SIG-M5 treated with dmso at 0.1 percent for 504 hours (cell line): Measurements from ENCODE around the gene DST.

Experiments
- DNase-seq: peaks from one replicate; lab custom pipeline; 2025; ENCODE audit not compliant: unreplicated experiment; lab: John Stamatoyannopoulos, UW

The DST gene

DNA sequence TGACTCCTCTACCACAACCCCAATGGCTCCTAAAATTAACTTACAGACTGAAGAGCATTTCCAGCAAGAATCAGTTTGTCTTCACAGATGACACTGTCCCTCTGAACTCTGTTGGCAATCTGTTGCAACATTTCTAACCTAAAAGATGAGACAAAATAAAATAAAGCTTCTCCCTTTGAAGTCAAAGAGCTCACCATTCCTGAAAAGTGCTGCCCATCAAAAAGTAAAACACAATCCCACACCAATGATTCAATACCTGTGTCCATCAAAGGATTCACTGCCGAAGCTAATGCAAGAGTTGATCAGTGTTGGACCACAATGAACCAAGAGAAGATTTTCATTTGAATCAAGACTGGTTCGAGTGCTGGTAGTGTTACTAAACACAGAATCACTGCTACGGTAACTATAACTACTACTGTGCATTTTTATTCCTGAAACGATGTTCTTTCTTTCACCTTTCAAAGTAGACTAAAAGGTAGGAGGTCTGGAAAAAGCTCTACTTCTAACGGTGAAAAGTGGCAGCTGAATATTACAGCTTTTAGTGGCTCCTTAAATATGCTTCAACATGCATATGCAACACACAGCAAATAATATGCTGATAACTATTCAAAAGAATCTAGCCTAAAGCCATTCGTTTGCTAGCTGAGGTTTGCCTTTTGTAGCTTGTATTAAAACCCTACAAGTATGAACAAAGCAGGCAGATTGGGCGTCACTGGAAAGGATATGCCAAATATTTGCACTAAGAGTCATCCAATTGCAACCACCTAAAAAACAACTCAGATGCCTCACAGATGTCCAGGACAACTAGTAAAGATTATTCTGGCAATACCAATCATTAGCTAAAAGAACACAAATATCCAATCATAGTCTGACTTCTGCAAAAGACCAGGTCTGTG is at the start of gene DST:
DST (minus strand) TSS at position 524 of the 896 bp plus-strand sequence.
- DNase-seq = peak; percentile 5

DNA sequence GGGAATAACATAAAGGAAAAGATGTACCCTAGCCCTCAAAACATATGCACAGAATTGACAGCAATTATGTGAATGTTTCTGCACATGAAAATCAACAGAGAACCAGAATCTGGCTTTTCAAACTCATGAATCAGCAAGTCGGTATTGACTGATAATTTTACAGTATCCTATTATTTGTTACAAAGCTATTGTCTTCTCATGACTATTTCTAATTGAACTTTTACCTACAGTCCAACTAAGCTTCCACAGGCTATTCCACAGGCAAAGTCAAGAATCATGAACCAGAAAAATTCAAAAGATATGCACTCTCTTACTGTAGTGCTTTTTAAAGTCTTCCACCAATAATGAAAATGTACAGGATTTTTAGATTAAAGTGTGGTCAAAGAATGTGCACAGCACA is 49.1 kb upstream of the DST start:
- DNase-seq = no peak

DNA sequence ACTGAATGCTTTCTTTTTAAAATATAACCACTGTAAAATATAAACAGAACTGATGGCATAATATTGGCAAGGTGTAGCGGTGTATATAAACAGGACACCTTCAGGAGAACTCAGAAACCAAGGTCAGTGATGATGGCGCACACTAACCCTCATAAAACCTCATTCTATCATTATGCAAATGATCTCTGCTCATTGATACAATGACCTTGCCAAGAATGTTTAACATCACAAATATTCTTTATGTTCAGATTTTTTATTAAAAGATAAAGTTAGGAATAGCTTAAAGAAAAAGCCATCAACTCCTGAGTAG is 48.6 kb upstream of the DST start:
- DNase-seq = no peak

DNA sequence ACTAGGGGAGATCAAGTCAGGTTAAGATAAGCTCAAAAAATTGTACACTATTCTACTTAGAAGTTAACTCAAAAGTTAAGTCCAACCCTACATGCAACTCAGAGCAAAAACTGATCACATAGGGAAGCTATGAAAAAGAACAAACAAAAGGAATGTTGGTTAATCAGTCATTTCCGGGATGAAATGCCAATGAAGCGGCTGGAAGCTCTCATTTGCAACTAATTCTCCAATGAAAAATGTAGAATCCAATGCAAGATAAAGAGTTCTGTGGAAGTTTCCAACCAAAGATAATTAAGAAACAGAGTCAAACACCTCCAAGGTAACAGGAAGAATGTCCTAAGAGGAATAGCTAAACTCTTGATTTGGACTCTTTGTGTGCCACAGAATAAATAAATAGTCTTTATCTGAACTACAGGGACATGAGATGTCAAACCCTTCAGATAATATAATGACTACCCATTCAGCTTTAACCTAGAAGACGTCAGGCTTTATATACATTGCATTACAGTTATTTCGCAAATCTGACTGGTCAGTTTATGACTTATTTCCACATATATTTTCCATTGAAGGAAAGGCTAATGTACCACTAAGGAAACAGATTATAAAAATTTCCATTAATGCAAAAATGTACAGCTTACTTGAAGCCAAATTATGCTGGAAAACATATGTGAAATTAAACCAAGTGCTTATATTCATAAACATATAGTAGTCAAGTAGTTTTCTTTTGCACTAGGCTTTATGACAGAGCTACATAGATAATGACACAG is 48.0 kb upstream of the DST start:
- DNase-seq = no peak

DNA sequence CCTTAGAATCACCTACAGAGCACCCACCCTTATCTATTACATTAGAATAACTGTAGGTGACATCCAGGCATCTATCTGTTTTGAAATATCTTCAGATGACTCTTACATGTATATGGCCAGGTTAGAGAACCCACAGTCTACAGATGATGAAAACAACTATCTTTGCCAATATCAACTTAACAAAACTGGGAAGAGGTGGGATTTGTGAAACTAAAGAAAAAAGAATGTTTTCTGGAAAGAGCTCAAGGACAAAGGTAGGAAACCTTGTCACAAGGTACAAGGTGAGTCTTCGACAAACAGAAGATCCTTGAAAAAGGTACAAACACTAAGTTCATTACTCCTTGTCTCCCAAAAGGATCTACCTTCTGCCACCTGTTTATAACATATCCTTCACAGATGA is 47.0 kb upstream of the DST start:
- no peak for DNase-seq

DNA sequence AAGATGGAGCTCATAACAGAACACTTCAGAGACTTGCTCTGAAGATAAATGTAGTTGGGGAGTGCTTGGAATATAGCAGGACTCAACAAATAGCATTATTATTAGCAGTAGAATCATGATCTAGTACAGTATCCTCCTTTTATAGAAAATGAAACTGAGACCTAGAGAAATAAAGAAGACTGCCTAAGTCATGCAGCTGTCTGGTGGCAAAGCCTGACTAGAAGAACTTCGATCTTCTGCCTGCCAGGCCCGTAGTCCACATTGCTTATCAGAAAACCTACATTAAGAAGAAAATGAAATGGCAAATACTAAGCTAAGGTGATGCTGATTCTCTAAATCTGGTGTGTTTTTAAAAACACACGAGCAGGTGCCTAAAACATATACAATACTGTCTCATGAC is 46.4 kb upstream of the DST start:
- DNase-seq = no peak

DNA sequence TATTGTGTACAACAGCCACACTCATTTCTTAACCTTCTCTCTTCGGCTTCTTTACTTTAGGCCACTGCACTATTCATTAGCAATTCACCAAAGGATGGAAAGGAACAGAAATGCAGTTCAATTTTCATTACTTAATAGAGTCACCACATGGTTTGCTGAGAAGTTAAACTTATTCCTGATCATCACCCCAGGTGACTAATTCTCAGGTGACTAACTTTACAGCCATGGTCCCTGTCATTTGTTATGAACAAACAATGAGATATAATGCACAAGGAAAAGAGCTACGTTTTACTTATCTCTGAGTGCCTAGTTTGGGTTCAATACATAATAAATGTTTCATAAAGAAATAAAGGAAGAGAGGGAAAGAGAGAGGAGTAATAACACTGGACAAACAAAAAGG is 45.8 kb upstream of the DST start:
- no peak for DNase-seq

DNA sequence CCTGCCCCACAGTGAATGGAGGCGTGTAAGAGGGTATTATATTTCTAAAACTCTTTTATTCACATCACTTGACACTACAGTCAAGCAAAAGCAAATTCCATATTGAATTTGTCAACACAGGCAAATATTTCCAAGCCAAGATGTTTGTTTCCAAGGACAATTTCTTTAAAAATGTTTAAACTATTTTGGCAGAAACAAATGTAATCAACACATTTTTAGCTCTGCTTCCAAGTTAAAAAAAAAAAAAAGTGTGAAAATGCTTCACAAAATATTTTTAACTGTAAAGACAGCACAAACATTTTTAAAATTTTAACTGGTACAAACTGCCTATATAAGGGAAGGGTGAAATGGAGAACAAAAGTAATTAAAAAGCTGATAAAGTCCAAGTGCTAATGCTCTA is 44.9 kb upstream of the DST start:
- no peak for DNase-seq

DNA sequence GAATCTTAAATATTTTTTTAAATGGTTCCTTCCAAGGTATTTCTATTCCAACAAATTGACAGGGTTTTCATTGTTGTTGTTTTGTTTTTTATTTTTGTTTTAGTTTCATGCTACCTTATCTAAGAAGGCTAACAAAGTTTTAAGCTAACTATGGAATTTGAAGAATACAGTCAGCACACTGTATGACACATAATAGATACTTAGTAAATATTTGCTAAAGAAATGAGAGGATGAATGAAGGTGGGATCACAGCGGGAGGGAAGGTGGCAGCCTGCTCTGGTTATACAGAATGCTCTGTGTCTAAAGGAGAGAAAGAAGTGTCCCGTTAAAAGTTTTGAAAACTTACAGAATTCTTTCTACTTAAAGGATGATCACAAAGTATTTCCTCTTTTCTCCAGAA is 43.7 kb upstream of the DST start:
- DNase-seq = no peak

DNA sequence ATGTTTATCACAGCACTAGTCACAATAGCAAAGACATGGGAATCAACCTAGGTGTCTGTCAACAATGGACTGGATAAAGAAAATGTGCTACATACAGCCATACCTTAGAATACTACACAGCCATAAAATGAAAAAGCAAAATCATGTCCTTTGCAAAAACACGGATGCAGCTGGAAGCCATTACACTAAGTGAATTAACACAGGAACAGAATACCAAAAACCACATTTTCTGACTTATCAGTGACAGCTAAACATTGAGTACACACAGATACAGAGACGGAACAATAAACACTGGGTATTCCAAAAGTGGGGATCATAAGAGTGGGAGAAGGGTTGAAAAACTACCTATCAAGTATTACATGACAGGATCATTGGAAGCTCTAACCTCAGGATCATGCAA is 43.3 kb upstream of the DST start:
- no peak for DNase-seq

DNA sequence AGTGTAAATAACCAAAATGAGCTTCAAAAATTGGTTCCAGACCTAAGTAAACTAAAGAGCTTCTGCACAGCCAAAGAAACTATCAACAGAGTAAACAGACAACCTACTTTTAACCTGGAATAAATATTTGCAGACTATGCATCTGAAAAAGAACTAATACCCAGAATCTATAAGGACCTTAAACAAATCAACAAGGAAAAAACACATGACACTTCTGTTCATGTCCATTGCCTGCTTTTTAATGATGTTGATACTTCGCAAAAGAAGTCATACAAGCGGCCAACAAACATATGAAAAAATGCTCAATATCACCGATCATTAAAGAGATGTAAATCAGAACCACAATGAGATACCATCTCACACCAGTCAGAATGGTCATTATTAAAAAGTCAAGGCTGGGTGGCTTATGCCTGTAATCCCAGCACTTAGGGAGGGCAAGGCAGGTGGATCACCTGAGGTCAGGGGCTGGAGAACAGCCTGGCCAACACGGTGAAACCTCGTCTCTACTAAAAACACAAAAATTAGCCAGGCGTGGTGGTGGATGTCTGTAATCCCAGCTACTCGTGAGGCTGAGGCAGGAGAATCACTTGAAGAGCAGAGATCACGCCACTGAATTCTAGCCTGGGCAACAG is 42.5 kb upstream of the DST start:
- no peak for DNase-seq

DNA sequence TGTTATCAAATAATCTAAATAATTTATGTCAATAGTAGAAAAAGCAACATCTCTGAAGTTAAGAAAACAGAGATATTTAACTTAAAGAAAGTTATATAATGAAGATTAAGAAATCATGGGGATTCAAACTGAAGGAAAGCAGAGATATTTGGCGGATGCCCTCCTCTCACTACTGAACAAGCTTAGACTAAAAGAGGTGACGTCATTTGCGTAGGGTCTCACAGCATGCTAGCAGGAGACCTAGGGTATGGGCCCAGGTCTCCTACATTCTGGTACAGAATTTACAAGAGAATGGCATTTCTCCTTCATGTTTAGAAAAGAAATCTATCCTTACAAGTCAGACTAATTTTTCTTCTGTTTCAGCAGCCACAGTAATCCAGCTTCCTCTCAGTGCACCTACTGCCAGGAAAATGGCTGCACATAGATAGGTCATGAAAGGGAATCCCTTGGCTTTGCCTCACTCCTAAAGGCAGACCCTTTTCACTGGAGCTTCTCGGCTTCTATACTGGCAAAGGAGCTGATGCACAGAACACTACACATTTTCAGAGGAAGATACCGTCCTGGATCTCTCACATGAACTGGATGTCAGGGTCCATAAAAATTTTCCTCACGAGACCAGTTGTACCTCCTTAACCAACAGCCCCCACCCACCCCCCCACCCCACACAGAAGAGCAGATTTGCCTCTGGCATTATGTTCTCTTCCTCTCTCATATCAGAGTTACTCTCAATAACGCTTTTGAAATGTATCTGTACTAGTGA is 41.8 kb upstream of the DST start:
- no peak for DNase-seq

DNA sequence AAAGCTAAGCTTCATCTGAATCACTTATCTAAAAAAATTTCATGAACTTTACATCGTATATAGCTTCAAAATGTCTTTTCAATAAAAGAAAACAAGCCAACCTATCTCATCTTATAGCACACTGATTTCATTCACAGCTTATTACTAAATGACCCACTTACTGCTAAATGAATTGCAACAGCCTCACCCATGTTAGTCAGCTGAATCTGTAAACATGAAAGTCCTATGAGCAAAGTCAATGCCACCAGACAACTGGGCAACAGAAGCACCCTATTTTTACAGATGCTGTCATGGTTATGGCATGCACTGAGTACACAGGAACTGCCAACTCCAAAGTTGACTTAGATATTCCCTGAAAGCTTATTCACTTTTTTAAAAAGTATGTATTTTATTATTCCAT is 41.2 kb upstream of the DST start:
- DNase-seq = no peak

DNA sequence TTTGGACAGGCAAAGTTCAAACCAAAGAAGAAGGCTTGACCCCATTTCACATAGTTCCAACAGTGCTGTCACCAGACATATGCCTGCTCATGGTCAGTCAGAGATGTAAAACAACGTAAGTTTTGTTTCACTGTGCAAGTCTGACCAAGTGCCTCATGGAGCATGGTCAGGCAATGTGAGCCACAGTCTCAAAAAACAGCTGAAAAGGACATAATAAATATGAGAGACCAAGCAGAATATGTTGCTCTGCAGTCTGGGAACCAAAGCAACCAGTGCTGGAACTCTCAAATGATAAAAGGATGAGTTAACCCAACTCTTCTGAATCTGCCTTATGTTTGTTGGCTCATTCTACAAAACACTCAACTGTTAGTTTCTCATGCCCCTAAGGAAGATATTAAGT is 39.9 kb upstream of the DST start:
- DNase-seq = no peak

DNA sequence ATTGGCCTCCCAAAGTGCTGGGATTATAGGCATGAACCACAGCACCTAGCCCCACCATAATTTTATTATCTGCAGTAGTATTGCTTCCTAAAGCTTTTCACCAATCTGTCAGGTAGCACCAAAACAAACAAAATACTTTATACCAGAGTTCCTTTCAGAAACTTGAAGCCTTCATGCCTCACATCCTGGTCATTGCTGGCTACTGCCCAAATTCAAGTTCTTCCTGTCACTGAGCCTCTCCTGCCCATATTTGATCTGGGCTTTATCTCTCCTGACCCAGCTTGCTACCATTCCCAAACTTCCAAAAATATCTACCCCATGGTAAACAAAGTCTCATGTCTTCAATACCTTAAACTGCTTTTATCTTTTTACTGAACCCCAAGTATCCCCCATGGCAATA is 34.9 kb upstream of the DST start:
- DNase-seq = no peak

DNA sequence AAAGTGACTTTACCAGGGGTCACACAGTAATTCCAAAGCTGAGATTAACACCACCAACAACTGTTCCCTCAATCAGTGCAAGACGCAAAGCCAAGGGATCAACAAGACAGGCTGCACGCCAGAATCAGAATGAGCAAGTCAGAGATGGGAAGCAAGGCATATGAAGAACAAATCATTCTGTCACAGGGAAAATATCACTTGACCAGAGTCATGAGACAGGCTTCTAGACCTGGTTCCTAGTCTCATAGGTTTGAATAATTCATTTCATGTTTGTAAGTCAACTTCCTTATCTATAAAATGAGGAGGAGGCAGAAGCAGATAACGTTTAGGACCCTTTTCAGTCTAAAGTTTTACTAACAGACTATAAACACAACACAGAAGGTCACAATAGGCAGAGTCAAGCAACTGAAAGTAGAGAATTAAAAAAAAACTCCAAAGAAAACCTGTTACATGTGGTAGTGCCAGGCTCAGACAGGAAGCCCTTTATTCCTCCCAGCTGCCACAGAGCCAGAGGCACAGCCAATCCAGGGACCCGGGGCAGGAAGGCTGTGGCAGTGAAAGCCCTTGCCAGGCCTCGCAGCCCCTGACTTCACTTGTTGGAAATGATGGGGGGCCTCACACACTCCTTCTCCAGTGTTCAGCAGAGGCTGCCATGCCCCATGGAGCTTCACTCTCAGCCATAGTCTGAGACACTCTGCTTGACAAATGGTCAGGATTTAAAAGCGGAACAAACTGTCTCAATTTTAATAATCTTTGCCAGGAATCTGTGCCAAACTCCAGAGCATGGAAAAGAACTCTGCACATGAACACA is 29.2 kb upstream of the DST start:
- no peak for DNase-seq

DNA sequence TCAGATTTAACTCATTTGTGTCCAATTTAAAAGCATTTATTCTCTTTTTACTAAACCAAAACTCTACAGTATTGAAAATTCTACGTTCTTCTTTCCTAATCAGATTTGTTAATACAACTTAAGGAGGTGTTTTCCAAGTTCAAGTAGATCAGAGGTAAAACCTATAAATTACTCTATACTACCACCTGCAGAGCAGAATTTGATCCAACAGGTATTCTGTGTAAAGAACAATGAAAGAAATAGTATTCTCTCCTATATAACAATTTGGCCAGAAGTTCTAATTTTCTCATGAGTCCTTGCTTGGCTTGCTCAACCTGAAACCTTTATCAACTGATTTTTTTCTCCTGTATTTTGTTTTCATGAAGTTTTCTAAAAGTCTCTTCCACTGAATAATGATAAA is 28.5 kb upstream of the DST start:
- no peak for DNase-seq

DNA sequence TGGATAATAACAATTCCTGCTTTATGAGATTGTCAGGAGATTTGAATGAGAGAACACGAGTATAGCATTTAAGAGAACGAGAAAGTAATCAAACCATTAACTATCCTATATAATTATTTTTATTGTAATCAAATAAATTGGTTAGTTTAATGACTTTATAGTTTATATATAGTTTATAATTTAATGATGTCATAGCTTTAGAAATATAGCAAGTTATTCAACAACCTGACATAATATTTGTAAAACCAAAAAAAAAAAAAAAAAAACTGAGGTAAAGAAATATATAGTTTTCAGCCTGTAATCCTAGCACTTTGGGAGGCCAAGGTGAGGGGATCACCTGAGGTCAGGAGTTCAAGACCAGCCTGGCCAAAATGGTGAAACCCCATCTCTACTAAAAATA is 26.4 kb upstream of the DST start:
- DNase-seq = no peak

DNA sequence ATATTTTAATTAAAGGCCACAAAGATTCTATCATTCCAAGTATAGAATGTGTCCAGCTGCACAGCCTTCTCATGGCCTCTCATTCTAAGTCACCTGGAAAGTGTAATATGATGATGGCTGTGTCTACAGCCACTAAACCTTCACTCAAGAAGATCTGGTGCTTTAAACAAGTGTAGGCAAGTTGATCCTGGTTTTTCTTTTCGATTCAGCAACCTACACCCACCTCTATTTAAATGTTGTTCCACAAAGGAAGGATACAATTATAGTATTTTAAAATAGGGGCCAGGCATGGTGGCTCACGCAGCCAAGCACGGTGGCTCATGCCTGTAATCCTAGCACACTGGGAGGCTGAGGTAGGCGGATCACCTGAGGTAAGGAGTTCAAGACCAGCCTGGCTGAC is 25.5 kb upstream of the DST start:
- no peak for DNase-seq

DNA sequence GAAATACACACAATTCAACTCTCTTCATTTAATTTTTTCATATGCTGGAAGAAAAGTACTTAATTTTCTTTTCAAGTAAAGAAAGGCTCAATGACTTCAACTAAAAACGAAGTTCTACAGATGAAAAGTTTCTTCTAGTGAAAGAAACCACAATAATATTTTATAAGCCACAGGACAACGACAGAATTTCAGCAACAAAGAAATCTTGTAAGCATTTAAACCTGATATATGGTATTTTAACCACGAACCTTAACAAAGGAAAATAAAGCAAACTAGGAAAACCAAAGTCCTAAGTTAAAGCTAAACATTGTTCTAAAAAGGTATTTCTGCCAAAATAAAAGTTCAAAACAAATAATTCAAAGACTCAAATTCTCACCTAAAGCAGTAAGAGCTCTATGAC is 24.6 kb upstream of the DST start:
- DNase-seq = no peak

DNA sequence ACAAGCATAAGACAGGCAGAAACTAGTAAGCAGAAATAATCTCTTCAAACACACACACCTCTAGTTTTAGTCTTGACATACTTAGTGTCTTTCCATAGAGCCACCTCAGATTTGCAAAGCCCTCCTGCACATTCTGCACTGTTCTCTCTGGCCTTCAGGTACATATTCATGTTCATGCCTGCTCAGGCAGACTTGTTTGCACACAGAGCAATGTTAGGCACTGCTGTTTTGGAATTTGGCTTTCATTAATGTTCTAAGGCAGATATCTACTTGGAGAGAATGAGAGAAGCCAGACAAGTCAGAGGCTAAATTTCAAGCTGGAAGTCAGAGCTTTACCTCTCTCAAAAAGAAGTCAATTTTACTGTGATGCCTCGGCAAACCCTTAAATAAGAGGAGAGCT is 21.3 kb upstream of the DST start:
- DNase-seq = no peak
